Neural progenitor cell (in vitro differentiated cells): ENCODE data around the gene RRH.

ENCODE experiments used
- CTCF ChIP-seq: fragments of 200-600 bp; sonication (generic); IDR thresholded peaks from 2 replicates; pipeline ENCODE4 v1.5.1; 2017; ENCODE audit warnings: antibody characterized with exemption, mild to moderate bottlenecking
- EZH2 ChIP-seq: fragments of 200-600 bp; sonication (generic); IDR thresholded peaks from 2 replicates; pipeline ENCODE4 v1.6.1; 2017; ENCODE audit warnings: antibody characterized with exemption, mild to moderate bottlenecking, moderate library complexity
- EZH2phosphoT487 ChIP-seq: fragments of 200-600 bp; sonication (generic); IDR thresholded peaks from 2 replicates; pipeline ENCODE4 v1.6.1; 2017; ENCODE audit warnings: antibody characterized with exemption

GRCh38 chr4:109870061-109870460 is 42.3 kb downstream of the RRH start:
- TF ChIP-seq CTCF (no peak), EZH2 (no peak), EZH2phosphoT487 (no peak)
